ENCODE data around the gene SIK3. TPM values are rescaled to one million over a fixed set of nuclear protein-coding genes. Genes with fewer than 3 reads are reported as not detected.

Gene SIK3
- total RNA-seq, 1 experiment from 2014 or later = 34.4 TPM

DNA sequence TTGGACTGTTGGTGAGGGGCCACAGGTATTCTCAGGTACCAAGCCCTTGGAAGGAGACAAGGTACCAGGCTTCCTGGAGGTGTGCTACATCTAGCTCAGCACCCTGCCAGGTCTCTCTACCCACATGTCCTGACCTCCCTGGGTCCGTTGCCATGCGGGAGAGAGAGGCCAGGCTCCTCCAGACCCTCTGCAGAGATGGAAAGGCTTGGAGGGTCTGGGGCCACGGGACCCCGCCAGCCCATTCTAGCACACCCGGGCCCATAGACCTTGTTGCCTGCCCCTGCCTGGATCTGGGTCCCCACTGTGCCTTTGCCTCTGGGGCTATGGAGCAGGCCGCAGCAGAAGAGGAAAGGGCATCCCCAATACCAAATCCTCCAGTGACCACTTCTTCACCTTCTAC lies 270.8 kb downstream of the SIK3 start:
- Mint-ChIP-seq H3K4me1 (no peaks in the 10 kb centered on the region), H3K9me3 (peaks cover 3% of the 10 kb centered on the region; the same call in 1 of the 2 replicates), H3K36me3 (no peaks in the 10 kb centered on the region), H3K27me3 (ENCODE audit: low read depth) (no peaks in the 10 kb centered on the region; the same call in 1 of the 2 replicates), H3K4me3 (no peak overlapping the region), H3K27ac (no peak overlapping the region)
- ATAC-seq (no peak), DNase-seq (ENCODE audit: low spot score) (no peak)
- ChIA-PET CTCF (interaction anchor here (1.2 to 1.5 kb wide), 2 partner anchors 8 to 36 kb away, joined by 5 to 6 read pairs; partner anchors contain the start of gene APOA5), POLR2A (no interaction called here)
- TF ChIP-seq IRF2 (CRISPR knock-in tag; IDR thresholded peaks at IDR 0.05; ENCODE audit: borderline replicate concordance, low read depth) = no peak
- TF ChIP-seq, protein P1, sequence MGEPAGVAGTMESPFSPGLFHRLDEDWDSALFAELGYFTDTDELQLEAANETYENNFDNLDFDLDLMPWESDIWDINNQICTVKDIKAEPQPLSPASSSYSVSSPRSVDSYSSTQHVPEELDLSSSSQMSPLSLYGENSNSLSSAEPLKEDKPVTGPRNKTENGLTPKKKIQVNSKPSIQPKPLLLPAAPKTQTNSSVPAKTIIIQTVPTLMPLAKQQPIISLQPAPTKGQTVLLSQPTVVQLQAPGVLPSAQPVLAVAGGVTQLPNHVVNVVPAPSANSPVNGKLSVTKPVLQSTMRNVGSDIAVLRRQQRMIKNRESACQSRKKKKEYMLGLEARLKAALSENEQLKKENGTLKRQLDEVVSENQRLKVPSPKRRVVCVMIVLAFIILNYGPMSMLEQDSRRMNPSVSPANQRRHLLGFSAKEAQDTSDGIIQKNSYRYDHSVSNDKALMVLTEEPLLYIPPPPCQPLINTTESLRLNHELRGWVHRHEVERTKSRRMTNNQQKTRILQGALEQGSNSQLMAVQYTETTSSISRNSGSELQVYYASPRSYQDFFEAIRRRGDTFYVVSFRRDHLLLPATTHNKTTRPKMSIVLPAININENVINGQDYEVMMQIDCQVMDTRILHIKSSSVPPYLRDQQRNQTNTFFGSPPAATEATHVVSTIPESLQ (CRISPR knock-in tag; IDR thresholded peaks at IDR 0.05) = no peak
- TF ChIP-seq ETV6 (CRISPR knock-in tag; IDR thresholded peaks at IDR 0.05) = no peak
- no peak for TF ChIP-seq ZNF263 (CRISPR knock-in tag; IDR thresholded peaks at IDR 0.05; ENCODE audit: low read depth)

DNA sequence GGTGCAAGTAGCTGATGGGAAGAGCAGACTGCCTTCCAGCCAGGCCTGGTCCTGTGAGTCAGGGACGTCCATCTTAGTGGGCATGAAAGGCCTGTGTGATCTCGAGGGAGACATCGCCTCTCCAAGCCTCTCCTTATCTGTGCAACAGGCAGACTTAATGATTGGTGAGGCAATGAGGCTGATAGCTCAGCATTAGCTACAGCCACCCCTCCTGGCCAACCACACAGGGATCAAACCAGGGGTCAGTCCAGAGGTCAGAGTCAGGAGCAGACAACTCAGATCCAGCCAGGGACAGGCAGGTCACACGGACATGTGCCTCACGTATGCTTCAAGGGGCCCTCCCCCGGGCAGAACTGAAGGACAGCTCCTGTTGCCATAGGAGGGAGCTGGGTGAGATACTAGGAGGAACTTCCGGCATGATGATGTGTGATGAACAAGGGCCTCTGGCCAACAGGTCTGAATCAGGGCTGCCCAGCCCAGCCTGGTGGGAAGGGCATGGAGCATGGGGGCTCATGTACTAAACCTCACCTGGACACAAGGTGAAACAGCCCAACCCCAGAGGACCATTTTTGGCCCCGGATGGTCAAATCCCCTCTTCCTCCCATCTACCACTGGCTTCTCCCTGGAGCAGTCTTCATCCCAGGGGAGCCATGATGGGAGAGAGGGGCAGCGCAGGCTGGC lies 271.3 kb downstream of the SIK3 start:
- ChIA-PET POLR2A (interaction anchor here (1.3 kb wide), 1 partner anchor 36 kb away, joined by 3 read pairs; no protein-coding TSS in a partner anchor), CTCF (interaction anchor here (1.2 to 1.5 kb wide), 2 partner anchors 9 to 36 kb away, joined by 5 to 6 read pairs; partner anchors contain the start of gene APOA5)
- Mint-ChIP-seq H3K27ac (no peak overlapping the region), H3K9me3 (no peaks in the 10 kb centered on the region), H3K36me3 (no peaks in the 10 kb centered on the region), H3K27me3 (ENCODE audit: low read depth) (no peaks in the 10 kb centered on the region; the same call in 1 of the 2 replicates), H3K4me1 (no peaks in the 10 kb centered on the region), H3K4me3 (no peak overlapping the region)
- DNase-seq (ENCODE audit: low spot score) (no peak), ATAC-seq (no peak)
- TF ChIP-seq ZNF219 (CRISPR knock-in tag; IDR thresholded peaks at IDR 0.05; ENCODE audit: borderline replicate concordance) (no peak), GABPB1 (CRISPR knock-in tag; IDR thresholded peaks at IDR 0.05) (peak; percentile 74; the same call in 1 of the 2 replicates)

DNA sequence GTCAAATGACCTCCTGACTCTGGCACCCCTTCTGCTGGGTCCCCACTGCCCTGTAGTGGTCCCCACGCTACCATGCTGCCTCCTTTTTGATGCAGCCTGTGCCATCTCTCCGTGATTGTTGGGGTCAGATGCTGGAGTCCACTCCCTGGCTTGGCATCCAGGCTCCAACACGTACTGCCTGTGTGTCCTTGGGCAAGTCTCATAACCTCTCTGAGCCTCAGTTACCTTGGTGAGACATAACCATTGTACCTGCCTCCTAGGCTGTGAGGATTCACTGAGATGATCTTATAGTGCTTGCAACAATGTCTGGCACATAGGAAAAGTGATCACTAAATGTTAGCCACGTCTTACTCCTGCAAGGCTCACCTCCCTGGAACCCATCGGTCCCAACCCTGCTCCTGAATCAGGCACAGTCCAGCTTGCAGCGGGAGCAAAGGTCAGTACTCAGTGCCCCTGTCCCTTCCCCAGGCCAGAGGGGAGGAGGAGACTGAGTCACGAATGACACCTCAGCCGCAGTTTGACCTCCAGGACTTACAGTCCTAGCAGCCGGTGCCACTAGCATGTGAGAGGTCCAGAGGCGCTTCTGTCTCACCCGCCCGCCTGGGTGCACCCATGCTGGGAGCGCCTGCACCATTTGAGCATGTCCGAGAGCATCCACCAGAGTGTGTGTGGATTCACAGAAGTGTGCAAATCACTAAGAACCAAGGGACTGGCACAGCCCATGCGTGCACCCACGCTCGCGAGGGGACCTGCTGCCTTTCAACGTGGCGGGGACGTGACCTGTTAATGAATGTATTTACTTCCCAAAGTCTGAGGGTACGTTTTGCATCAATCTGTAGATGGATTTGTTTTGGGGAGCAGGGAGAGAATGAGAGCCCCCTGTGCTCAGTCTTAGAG lies 272.1 kb downstream of the SIK3 start:
- no peak for ATAC-seq
- Mint-ChIP-seq H3K9me3 (no peaks in the 10 kb centered on the region), H3K27me3 (ENCODE audit: low read depth) (no peaks in the 10 kb centered on the region; the same call in 1 of the 2 replicates), H3K4me1 (no peaks in the 10 kb centered on the region), H3K27ac (no peak overlapping the region), H3K36me3 (no peaks in the 10 kb centered on the region), H3K4me3 (no peak overlapping the region)
- ChIA-PET CTCF (interaction anchor here (1.1 to 1.5 kb wide), 3 partner anchors 10 to 35 kb away, joined by 5 to 6 read pairs (median 6); partner anchors contain the start of gene APOA5), POLR2A (interaction anchor here (1.3 kb wide), 1 partner anchor 35 kb away, joined by 3 read pairs; no protein-coding TSS in a partner anchor)
- DNase-seq (ENCODE audit: low spot score) = no peak
- TF ChIP-seq, protein P2, sequence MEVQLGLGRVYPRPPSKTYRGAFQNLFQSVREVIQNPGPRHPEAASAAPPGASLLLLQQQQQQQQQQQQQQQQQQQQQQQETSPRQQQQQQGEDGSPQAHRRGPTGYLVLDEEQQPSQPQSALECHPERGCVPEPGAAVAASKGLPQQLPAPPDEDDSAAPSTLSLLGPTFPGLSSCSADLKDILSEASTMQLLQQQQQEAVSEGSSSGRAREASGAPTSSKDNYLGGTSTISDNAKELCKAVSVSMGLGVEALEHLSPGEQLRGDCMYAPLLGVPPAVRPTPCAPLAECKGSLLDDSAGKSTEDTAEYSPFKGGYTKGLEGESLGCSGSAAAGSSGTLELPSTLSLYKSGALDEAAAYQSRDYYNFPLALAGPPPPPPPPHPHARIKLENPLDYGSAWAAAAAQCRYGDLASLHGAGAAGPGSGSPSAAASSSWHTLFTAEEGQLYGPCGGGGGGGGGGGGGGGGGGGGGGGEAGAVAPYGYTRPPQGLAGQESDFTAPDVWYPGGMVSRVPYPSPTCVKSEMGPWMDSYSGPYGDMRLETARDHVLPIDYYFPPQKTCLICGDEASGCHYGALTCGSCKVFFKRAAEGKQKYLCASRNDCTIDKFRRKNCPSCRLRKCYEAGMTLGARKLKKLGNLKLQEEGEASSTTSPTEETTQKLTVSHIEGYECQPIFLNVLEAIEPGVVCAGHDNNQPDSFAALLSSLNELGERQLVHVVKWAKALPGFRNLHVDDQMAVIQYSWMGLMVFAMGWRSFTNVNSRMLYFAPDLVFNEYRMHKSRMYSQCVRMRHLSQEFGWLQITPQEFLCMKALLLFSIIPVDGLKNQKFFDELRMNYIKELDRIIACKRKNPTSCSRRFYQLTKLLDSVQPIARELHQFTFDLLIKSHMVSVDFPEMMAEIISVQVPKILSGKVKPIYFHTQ (CRISPR knock-in tag; IDR thresholded peaks at IDR 0.05) = no peak
- TF ChIP-seq NFE2L1 (CRISPR knock-in tag; IDR thresholded peaks at IDR 0.05) (no peak), ZNF416 (CRISPR knock-in tag; IDR thresholded peaks at IDR 0.05) (no peak), SMAD4 (CRISPR knock-in tag; IDR thresholded peaks at IDR 0.05) (no peak), FOXP1 (CRISPR knock-in tag; IDR thresholded peaks at IDR 0.05; ENCODE audit: borderline replicate concordance) (no peak), MYBL2 (CRISPR knock-in tag; IDR thresholded peaks at IDR 0.05) (no peak), CBFB (CRISPR knock-in tag; IDR thresholded peaks at IDR 0.05; ENCODE audit: low read depth) (no peak), NFATC4 (CRISPR knock-in tag; IDR thresholded peaks at IDR 0.05) (no peak), PRRX2 (CRISPR knock-in tag; IDR thresholded peaks at IDR 0.05) (no peak)
- TF ChIP-seq, protein P3, sequence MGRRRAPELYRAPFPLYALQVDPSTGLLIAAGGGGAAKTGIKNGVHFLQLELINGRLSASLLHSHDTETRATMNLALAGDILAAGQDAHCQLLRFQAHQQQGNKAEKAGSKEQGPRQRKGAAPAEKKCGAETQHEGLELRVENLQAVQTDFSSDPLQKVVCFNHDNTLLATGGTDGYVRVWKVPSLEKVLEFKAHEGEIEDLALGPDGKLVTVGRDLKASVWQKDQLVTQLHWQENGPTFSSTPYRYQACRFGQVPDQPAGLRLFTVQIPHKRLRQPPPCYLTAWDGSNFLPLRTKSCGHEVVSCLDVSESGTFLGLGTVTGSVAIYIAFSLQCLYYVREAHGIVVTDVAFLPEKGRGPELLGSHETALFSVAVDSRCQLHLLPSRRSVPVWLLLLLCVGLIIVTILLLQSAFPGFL (CRISPR knock-in tag; IDR thresholded peaks at IDR 0.05; ENCODE audit: borderline replicate concordance) = no peak
- TF ChIP-seq, protein P4, sequence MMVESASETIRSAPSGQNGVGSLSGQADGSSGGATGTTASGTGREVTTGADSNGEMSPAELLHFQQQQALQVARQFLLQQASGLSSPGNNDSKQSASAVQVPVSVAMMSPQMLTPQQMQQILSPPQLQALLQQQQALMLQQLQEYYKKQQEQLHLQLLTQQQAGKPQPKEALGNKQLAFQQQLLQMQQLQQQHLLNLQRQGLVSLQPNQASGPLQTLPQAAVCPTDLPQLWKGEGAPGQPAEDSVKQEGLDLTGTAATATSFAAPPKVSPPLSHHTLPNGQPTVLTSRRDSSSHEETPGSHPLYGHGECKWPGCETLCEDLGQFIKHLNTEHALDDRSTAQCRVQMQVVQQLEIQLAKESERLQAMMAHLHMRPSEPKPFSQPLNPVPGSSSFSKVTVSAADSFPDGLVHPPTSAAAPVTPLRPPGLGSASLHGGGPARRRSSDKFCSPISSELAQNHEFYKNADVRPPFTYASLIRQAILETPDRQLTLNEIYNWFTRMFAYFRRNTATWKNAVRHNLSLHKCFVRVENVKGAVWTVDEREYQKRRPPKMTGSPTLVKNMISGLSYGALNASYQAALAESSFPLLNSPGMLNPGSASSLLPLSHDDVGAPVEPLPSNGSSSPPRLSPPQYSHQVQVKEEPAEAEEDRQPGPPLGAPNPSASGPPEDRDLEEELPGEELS (CRISPR knock-in tag; IDR thresholded peaks at IDR 0.05) = no peak
- TF ChIP-seq, protein P5, sequence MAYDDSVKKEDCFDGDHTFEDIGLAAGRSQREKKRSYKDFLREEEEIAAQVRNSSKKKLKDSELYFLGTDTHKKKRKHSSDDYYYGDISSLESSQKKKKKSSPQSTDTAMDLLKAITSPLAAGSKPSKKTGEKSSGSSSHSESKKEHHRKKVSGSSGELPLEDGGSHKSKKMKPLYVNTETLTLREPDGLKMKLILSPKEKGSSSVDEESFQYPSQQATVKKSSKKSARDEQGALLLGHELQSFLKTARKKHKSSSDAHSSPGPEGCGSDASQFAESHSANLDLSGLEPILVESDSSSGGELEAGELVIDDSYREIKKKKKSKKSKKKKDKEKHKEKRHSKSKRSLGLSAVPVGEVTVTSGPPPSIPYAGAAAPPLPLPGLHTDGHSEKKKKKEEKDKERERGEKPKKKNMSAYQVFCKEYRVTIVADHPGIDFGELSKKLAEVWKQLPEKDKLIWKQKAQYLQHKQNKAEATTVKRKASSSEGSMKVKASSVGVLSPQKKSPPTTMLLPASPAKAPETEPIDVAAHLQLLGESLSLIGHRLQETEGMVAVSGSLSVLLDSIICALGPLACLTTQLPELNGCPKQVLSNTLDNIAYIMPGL (CRISPR knock-in tag; IDR thresholded peaks at IDR 0.05) = no peak
- TF ChIP-seq, protein P6, sequence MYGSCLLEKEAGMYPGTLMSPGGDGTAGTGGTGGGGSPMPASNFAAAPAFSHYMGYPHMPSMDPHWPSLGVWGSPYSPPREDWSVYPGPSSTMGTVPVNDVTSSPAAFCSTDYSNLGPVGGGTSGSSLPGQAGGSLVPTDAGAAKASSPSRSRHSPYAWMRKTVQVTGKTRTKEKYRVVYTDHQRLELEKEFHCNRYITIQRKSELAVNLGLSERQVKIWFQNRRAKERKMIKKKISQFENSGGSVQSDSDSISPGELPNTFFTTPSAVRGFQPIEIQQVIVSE (CRISPR knock-in tag; IDR thresholded peaks at IDR 0.05; ENCODE audit: borderline replicate concordance) = no peak

All from WTC11 (cell line).